Right lobe of liver (tissue), 5 donors: ENCODE measurements around the gene MNAT1. TPM values are rescaled to one million over a fixed set of nuclear protein-coding genes. Genes with fewer than 3 reads are reported as not detected.

Source experiments
- small RNA-seq, 2 experiments: library from RNA; depleted of rRNA; stranded (forward); fragments of <200 nt; gene quantifications; one replicate each; pipeline ENCODE3, GENCODE V24; 2016
- total RNA-seq, 6 experiments: library from RNA; depleted of rRNA in 2 of 6; stranded (reverse); fragments of >200 nt in 2 of 6; fragmentation: NEBNext Ultra II Directional in 3 of 6; extraction: Animal tissue kit (Norgen Biotek cat#: 25700) in 3 of 6; gene quantifications; one replicate each; pipeline versions ENCODE4 v1.1.0 to v1.2.4, GENCODE V29; 2016 to 2023
- donor health status: DM: no; HTN: no; CAD: no.
- donor health status: DM: no; HTN: no; CAD: no.
- donor health status: DM: no; HTN: yes; CAD: no.
- donor health status: DM: no; HTN: yes; CAD: no.

Gene MNAT1
- total RNA-seq, 6 experiments from 2014 or later: 10.5 to 15.2 (median 12.3) TPM

Small RNA genes within 50 kb of the gene (small RNA-seq; reads per million reads assigned to genes)
- 0 reads per million in 2 experiments for gene RNU6-398P

Other genes with a start within 250 kb of the MNAT1 start
- not detected for gene C14orf39, start 248.7 kb upstream of the MNAT1 start, total RNA-seq
- gene SIX6, start 225.6 kb upstream of the MNAT1 start, total RNA-seq: not detected
- gene SIX1, start 85.3 kb upstream of the MNAT1 start, total RNA-seq: not detected
- under 1 TPM in 5 of 6 experiments, not detected in 1; 0.04 to 0.43 (median 0.23) TPM for gene SIX4, start 10.4 kb upstream of the MNAT1 start, total RNA-seq
- gene TRMT5, start 246.3 kb downstream of the MNAT1 start, total RNA-seq: 1 to 10 TPM; 4.3 to 7.6 (median 5.5) TPM
- 1 to 10 TPM; 3.5 to 6.8 (median 5.9) TPM for gene SLC38A6, start 246.5 kb downstream of the MNAT1 start, total RNA-seq